HepG2 (cell line): Measurements from ENCODE around the gene RDH16. TPM values are rescaled to one million over a fixed set of nuclear protein-coding genes. Genes with fewer than 3 reads are reported as not detected.

Experiments used
- DMAP1 ChIP-seq: IDR thresholded peaks from 2 replicates; pipeline ENCODE4 v1.6.1; 2016
- ELF1 ChIP-seq: sonication (generic); formaldehyde crosslinking; IDR thresholded peaks from 2 replicates; pipeline ENCODE4 v1.4.0; 2020; ENCODE audit warnings: missing genetic modification reagents
- ELF3 ChIP-seq: IDR thresholded peaks from 2 replicates; pipeline ENCODE4 v1.6.1; 2016; ENCODE audit warnings: missing genetic modification reagents, missing compliant biosample characterization
- FOXK2 ChIP-seq: fragments of 450-650 bp; IDR thresholded peaks from 2 replicates; pipeline ENCODE4 v1.6.1; 2016
- FOXP1 ChIP-seq, 2 experiments: fragments of 450-650 bp in 1 of 2; IDR thresholded peaks; 2 replicates each; pipeline ENCODE4 v1.6.1; 2017 to 2018; ENCODE audit warnings: antibody characterized with exemption in 1 of 2
- MIXL1 ChIP-seq: IDR thresholded peaks from 2 replicates; pipeline ENCODE4 v1.6.1; 2016
- NFIC ChIP-seq: IDR thresholded peaks from 2 replicates; pipeline ENCODE4 v1.6.1; 2012; ENCODE audit warnings: mild to moderate bottlenecking, low read length, inconsistent platforms
- RARA ChIP-seq: IDR thresholded peaks from 2 replicates; pipeline ENCODE4 v1.6.1; 2016; ENCODE audit warnings: missing genetic modification reagents, missing compliant biosample characterization
- RBAK ChIP-seq: sonication (generic); formaldehyde crosslinking; IDR thresholded peaks from 2 replicates; pipeline ENCODE4 v1.5.1; 2020; ENCODE audit warnings: mild to moderate bottlenecking, missing genetic modification reagents
- RELA ChIP-seq: sonication (generic); formaldehyde crosslinking; IDR thresholded peaks from 2 replicates; pipeline ENCODE4 v1.4.0; 2020; ENCODE audit warnings: missing genetic modification reagents
- RXRA ChIP-seq: sonication (generic); formaldehyde crosslinking; IDR thresholded peaks from 2 replicates; pipeline ENCODE4 v1.5.1; 2020; ENCODE audit warnings: missing genetic modification reagents
- SMAD3 ChIP-seq: sonication (generic); formaldehyde crosslinking; IDR thresholded peaks from 2 replicates; pipeline ENCODE4 v1.4.0; 2020; ENCODE audit warnings: missing genetic modification reagents
- SP5 ChIP-seq: IDR thresholded peaks from 2 replicates; pipeline ENCODE4 v1.6.1; 2016; ENCODE audit warnings: low read depth, borderline replicate concordance
- THYN1 ChIP-seq: sonication (generic); formaldehyde crosslinking; IDR thresholded peaks from 2 replicates; pipeline ENCODE4 v1.8.1; 2023; ENCODE audit warnings: low read depth, mild to moderate bottlenecking, moderate library complexity, missing genetic modification reagents, borderline replicate concordance
- ZNF350 ChIP-seq: sonication (generic); formaldehyde crosslinking; IDR thresholded peaks from 2 replicates; pipeline ENCODE4 v1.4.0; 2020; ENCODE audit warnings: mild to moderate bottlenecking, low read depth, missing genetic modification reagents, borderline replicate concordance
- ZNF550 ChIP-seq: sonication (generic); formaldehyde crosslinking; IDR thresholded peaks from 2 replicates; pipeline ENCODE4 v1.4.0; 2020; ENCODE audit warnings: mild to moderate bottlenecking, missing genetic modification reagents, borderline replicate concordance
- ZNF572 ChIP-seq: sonication (generic); formaldehyde crosslinking; IDR thresholded peaks from 2 replicates; pipeline ENCODE4 v1.5.1; 2020; ENCODE audit warnings: mild to moderate bottlenecking, missing genetic modification reagents
- ZNF709 ChIP-seq: sonication (generic); formaldehyde crosslinking; IDR thresholded peaks from 2 replicates; pipeline ENCODE4 v1.5.0; 2020; ENCODE audit warnings: mild to moderate bottlenecking, missing genetic modification reagents
- polyA plus RNA-seq, 8 experiments: library from polyadenylated mRNA; depleted of rRNA in 3 of 8; stranded (reverse) in 7 of 8; unstranded in 1 of 8; fragments of >200 nt; fragmentation: Illumina TruSeq in 4 of 8; extraction: Trizol in 4 of 8; gene quantifications; 2 replicates each; pipeline versions ENCODE4 v1.2.1 to v1.2.3, GENCODE V29; 2011 to 2016; ENCODE audit warnings: low read depth in 4 of 8, missing spikeins in 1 of 8, mixed read lengths in 1 of 8; ENCODE audit not compliant: insufficient read depth in 1 of 8
- total RNA-seq, 5 experiments: library from RNA; depleted of rRNA; stranded (reverse); fragments of >200 nt; fragmentation: Illumina TruSeq; extraction: Trizol; gene quantifications; 2 replicates each; pipeline ENCODE4 v1.2.3, GENCODE V29; 2016; ENCODE audit warnings: low read depth in 1 of 5
- TF ChIP-seq, protein P1 (sequence below): sonication (generic); formaldehyde crosslinking; IDR thresholded peaks from 2 replicates; pipeline ENCODE4 v1.4.0; 2020; ENCODE audit warnings: mild to moderate bottlenecking, missing genetic modification reagents
- TF ChIP-seq, protein P2 (sequence below): IDR thresholded peaks from 2 replicates; pipeline ENCODE4 v1.6.1; 2018; ENCODE audit warnings: missing genetic modification reagents
- TF ChIP-seq, protein P3 (sequence below): sonication (generic); formaldehyde crosslinking; IDR thresholded peaks from 2 replicates; pipeline ENCODE4 v1.4.0; 2020; ENCODE audit warnings: missing genetic modification reagents, borderline replicate concordance
- TF ChIP-seq, protein P4 (sequence below), 2 experiments: sonication (generic) in 1 of 2; formaldehyde crosslinking in 1 of 2; IDR thresholded peaks; 2 replicates each; pipeline versions ENCODE4 v1.4.0 to v1.6.1; 2016 to 2020; ENCODE audit warnings: borderline replicate concordance in 1 of 2, low read depth in 1 of 2, mild to moderate bottlenecking in 1 of 2, missing genetic modification reagents in 1 of 2

RDH16 gene
- total and polyA plus RNA-seq, 2 of the 13 experiments (the other 11 are each of a cell fraction or from before 2014, with no cell fraction given): 0.05 to 0.13 TPM

DNA sequence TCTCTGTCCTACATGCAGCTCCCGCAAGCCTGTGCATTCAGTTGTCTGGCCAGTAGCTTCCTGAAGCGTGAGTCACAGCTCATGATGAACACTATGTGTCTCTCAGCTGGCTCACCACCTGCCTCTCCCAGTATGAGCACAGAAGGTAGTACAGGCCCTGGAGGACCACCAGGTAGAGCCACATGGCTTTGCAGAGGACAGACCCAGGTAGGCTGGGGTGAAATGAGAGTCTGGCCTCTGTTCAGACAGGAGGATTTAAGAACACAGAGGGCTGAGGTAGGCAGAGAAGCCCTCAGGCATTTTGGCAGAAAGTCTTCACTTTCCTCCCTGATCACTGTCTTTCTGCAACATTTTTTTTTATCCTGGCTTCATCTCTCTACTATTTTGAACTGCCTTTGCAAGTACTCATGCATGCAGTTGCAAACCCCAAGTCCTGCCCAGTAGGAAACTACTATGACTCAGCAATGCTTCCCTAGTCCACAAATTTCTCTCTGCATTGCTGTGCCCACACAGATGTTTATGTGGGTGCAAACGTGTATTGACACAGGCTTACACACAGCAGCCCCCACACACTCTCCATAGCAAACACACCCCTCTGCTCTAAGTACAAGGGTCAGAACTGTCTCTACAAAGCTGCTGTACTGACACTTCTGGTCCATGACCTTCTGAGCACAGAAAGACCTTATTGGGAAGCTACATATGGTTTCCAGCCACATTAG is 15.9 kb downstream of the RDH16 start (continued):
- TF ChIP-seq ZNF709 (peak; percentile 78; the same call in 1 of the 2 replicates), SMAD3 (CRISPR knock-in tag) (0 out of 2 replicates have a peak, but pooled peaks have one; percentile 25), THYN1 (CRISPR knock-in tag) (no peak), ELF1 (CRISPR knock-in tag) (0 out of 2 replicates have a peak, but pooled peaks have one; percentile 22), MIXL1 (CRISPR knock-in tag) (peak; percentile 88), ZNF350 (CRISPR knock-in tag) (peak; percentile 90), RELA (CRISPR knock-in tag) (0 out of 2 replicates have a peak, but pooled peaks have one; percentile 30), NFIC (peak; percentile 72), ELF3 (CRISPR knock-in tag) (peak; percentile 68), RARA (peak; percentile 85), FOXK2 (peak; percentile 72), RBAK (CRISPR knock-in tag) (peak; percentile 69; the same call in 1 of the 2 replicates), DMAP1 (CRISPR knock-in tag) (peak; percentile 72), SP5 (CRISPR knock-in tag) (peak; percentile 74), ZNF550 (CRISPR knock-in tag) (no peak), RXRA (CRISPR knock-in tag) (peak; percentile 60; the same call in 1 of the 2 replicates), FOXP1 (IDR thresholded peaks at IDR 0.05) (peak; percentile 84), FOXP1 (CRISPR knock-in tag; IDR thresholded peaks at IDR 0.05) (peak; percentile 97), ZNF572 (CRISPR knock-in tag) (no peak)
- TF ChIP-seq, protein P1, sequence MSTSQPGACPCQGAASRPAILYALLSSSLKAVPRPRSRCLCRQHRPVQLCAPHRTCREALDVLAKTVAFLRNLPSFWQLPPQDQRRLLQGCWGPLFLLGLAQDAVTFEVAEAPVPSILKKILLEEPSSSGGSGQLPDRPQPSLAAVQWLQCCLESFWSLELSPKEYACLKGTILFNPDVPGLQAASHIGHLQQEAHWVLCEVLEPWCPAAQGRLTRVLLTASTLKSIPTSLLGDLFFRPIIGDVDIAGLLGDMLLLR: no peak
- TF ChIP-seq, protein P2, sequence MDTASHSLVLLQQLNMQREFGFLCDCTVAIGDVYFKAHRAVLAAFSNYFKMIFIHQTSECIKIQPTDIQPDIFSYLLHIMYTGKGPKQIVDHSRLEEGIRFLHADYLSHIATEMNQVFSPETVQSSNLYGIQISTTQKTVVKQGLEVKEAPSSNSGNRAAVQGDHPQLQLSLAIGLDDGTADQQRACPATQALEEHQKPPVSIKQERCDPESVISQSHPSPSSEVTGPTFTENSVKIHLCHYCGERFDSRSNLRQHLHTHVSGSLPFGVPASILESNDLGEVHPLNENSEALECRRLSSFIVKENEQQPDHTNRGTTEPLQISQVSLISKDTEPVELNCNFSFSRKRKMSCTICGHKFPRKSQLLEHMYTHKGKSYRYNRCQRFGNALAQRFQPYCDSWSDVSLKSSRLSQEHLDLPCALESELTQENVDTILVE (CRISPR knock-in tag): peak; percentile 47; the same call in 1 of the 2 replicates
- TF ChIP-seq, protein P3, sequence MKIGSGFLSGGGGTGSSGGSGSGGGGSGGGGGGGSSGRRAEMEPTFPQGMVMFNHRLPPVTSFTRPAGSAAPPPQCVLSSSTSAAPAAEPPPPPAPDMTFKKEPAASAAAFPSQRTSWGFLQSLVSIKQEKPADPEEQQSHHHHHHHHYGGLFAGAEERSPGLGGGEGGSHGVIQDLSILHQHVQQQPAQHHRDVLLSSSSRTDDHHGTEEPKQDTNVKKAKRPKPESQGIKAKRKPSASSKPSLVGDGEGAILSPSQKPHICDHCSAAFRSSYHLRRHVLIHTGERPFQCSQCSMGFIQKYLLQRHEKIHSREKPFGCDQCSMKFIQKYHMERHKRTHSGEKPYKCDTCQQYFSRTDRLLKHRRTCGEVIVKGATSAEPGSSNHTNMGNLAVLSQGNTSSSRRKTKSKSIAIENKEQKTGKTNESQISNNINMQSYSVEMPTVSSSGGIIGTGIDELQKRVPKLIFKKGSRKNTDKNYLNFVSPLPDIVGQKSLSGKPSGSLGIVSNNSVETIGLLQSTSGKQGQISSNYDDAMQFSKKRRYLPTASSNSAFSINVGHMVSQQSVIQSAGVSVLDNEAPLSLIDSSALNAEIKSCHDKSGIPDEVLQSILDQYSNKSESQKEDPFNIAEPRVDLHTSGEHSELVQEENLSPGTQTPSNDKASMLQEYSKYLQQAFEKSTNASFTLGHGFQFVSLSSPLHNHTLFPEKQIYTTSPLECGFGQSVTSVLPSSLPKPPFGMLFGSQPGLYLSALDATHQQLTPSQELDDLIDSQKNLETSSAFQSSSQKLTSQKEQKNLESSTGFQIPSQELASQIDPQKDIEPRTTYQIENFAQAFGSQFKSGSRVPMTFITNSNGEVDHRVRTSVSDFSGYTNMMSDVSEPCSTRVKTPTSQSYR: peak; percentile 94
- TF ChIP-seq, protein P4, sequence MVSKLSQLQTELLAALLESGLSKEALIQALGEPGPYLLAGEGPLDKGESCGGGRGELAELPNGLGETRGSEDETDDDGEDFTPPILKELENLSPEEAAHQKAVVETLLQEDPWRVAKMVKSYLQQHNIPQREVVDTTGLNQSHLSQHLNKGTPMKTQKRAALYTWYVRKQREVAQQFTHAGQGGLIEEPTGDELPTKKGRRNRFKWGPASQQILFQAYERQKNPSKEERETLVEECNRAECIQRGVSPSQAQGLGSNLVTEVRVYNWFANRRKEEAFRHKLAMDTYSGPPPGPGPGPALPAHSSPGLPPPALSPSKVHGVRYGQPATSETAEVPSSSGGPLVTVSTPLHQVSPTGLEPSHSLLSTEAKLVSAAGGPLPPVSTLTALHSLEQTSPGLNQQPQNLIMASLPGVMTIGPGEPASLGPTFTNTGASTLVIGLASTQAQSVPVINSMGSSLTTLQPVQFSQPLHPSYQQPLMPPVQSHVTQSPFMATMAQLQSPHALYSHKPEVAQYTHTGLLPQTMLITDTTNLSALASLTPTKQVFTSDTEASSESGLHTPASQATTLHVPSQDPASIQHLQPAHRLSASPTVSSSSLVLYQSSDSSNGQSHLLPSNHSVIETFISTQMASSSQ (IDR thresholded peaks at IDR 0.05; ENCODE audit: low read depth): peak; percentile 42; the same call in 1 of the 2 replicates
- TF ChIP-seq, protein P4 (CRISPR knock-in tag; IDR thresholded peaks at IDR 0.05; ENCODE audit: borderline replicate concordance): peak; percentile 60; the same call in 1 of the 2 replicates
